ENCODE results near the gene BRAP.

DNA sequence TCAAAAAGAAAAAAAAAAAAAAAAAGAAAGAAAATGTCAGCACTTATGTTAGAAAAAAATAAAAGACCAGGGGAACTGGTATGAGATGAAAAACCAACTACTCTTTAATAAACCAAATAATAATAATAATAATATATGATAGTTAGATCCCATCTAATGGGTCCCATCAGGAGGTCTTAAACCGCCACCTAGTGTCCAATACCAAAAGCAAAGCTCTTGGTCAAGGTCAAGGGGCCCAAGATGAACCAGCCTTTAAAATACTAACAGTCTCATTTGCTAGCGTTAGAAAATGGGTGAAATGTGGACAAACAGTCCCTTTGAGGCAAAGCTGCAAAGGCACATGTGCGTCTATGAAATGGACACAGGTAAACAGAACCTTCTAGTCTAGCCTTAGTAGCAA lies 12.3 kb downstream of the BRAP start:
- TF ChIP-seq, protein P1, sequence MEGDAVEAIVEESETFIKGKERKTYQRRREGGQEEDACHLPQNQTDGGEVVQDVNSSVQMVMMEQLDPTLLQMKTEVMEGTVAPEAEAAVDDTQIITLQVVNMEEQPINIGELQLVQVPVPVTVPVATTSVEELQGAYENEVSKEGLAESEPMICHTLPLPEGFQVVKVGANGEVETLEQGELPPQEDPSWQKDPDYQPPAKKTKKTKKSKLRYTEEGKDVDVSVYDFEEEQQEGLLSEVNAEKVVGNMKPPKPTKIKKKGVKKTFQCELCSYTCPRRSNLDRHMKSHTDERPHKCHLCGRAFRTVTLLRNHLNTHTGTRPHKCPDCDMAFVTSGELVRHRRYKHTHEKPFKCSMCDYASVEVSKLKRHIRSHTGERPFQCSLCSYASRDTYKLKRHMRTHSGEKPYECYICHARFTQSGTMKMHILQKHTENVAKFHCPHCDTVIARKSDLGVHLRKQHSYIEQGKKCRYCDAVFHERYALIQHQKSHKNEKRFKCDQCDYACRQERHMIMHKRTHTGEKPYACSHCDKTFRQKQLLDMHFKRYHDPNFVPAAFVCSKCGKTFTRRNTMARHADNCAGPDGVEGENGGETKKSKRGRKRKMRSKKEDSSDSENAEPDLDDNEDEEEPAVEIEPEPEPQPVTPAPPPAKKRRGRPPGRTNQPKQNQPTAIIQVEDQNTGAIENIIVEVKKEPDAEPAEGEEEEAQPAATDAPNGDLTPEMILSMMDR (conservative IDR thresholded peaks at IDR 0.05 in 1 of 2, IDR thresholded peaks at IDR 0.05 in 1 of 2; ENCODE audit: low read depth in 1 of 2, low read length in 2 of 2) = peak; percentile 56 to 64
- TF ChIP-seq EZH2 (IDR thresholded peaks at IDR 0.05; ENCODE audit: low read length, missing control alignments) = no peak

All from fibroblast of lung (primary cell).